Liver (tissue), 9 donors: ENCODE results near the gene MCCC1. TPM values are rescaled to one million over a fixed set of nuclear protein-coding genes. Genes with fewer than 3 reads are reported as not detected.

Experiments
- DNase-seq: peaks from one replicate; pipeline ENCODE4 v3.0.0-alpha.2; 2017; ENCODE audit warnings: low spot score
- H3K27ac ChIP-seq, 2 donors: one replicate each; pipeline ENCODE4 v1.7.0; 2013; ENCODE audit warnings: inconsistent platforms in 2 of 2, low read length in 2 of 2, control low read depth in 1 of 2, low read depth in 1 of 2, mild to moderate bottlenecking in 1 of 2
- H3K27me3 ChIP-seq, 4 donors: one replicate each; pipeline versions ENCODE4 v1.6.1 to v1.7.0; 2013; ENCODE audit warnings: low read length in 3 of 4, inconsistent platforms in 1 of 4, mild to moderate bottlenecking in 1 of 4, moderate library complexity in 1 of 4; ENCODE audit not compliant: control insufficient read depth in 4 of 4, insufficient read depth in 4 of 4
- H3K36me3 ChIP-seq, 4 donors: one replicate each; pipeline versions ENCODE4 v1.6.1 to v1.7.0; 2013; ENCODE audit warnings: low read length in 3 of 4, mild to moderate bottlenecking in 3 of 4, low read depth in 1 of 4, moderate library complexity in 1 of 4; ENCODE audit not compliant: control insufficient read depth in 4 of 4, insufficient read depth in 3 of 4
- H3K4me1 ChIP-seq, 4 donors: one replicate each; pipeline versions ENCODE4 v1.6.1 to v1.7.0; 2013; ENCODE audit warnings: low read length in 3 of 4, mild to moderate bottlenecking in 3 of 4, moderate library complexity in 1 of 4; ENCODE audit not compliant: control insufficient read depth in 4 of 4, insufficient read depth in 4 of 4
- H3K4me3 ChIP-seq, 3 donors: one replicate each; pipeline versions ENCODE4 v1.6.1 to v1.7.0; 2013; ENCODE audit warnings: low read length in 3 of 3, control low read depth in 1 of 3, low read depth in 1 of 3, mild to moderate bottlenecking in 1 of 3
- H3K9ac ChIP-seq, 2 donors: one replicate each; pipeline ENCODE4 v1.7.0; 2013; ENCODE audit warnings: low read length in 2 of 2, mild to moderate bottlenecking in 2 of 2, moderate library complexity in 2 of 2, control low read depth in 1 of 2, low read depth in 1 of 2
- H3K9me3 ChIP-seq, 4 donors: one replicate each; pipeline versions ENCODE4 v1.6.1 to v1.7.0; 2013; ENCODE audit warnings: low read length in 3 of 4; ENCODE audit not compliant: control insufficient read depth in 4 of 4
- EGR1 ChIP-seq, 2 donors: IDR thresholded peaks; 2 replicates each; pipeline ENCODE4 v1.6.1; 2016 to 2018; ENCODE audit warnings: antibody characterized with exemption in 2 of 2, low read depth in 2 of 2
- FOXA1 ChIP-seq: IDR thresholded peaks from 2 replicates; pipeline ENCODE4 v1.6.1; 2016; ENCODE audit warnings: antibody characterized with exemption
- FOXA2 ChIP-seq: IDR thresholded peaks from 2 replicates; pipeline ENCODE4 v1.6.1; 2016; ENCODE audit warnings: antibody characterized with exemption
- GABPA ChIP-seq, 2 donors: IDR thresholded peaks in 1 of 2; conservative IDR thresholded peaks in 1 of 2; 2 replicates each; pipeline ENCODE4 v1.6.1; 2016; ENCODE audit warnings: antibody characterized with exemption in 2 of 2, mild to moderate bottlenecking in 1 of 2, moderate library complexity in 1 of 2
- HNF4A ChIP-seq, 2 donors: conservative IDR thresholded peaks; 2 replicates each; pipeline ENCODE4 v1.6.1; 2016; ENCODE audit warnings: antibody characterized with exemption in 2 of 2, mild to moderate bottlenecking in 2 of 2
- HNF4G ChIP-seq: IDR thresholded peaks from 2 replicates; pipeline ENCODE4 v1.6.1; 2016; ENCODE audit warnings: antibody characterized with exemption
- JUND ChIP-seq, 2 donors: IDR thresholded peaks; 2 replicates each; pipeline ENCODE4 v1.6.1; 2016; ENCODE audit warnings: antibody characterized with exemption in 2 of 2
- MAX ChIP-seq: IDR thresholded peaks from 2 replicates; pipeline ENCODE4 v1.6.1; 2016; ENCODE audit warnings: antibody characterized with exemption
- NR2F2 ChIP-seq: IDR thresholded peaks from 2 replicates; pipeline ENCODE4 v1.6.1; 2016; ENCODE audit warnings: antibody characterized with exemption
- RAD21 ChIP-seq, 2 donors: IDR thresholded peaks; 2 replicates each; pipeline ENCODE4 v1.6.1; 2016; ENCODE audit warnings: antibody characterized with exemption in 2 of 2, mild to moderate bottlenecking in 2 of 2
- RXRA ChIP-seq, 2 donors: IDR thresholded peaks; 2 replicates each; pipeline ENCODE4 v1.6.1; 2017 to 2018; ENCODE audit warnings: antibody characterized with exemption in 2 of 2, mild to moderate bottlenecking in 1 of 2
- SP1 ChIP-seq: IDR thresholded peaks from 2 replicates; pipeline ENCODE4 v1.6.1; 2018; ENCODE audit warnings: antibody characterized with exemption, mild to moderate bottlenecking
- TAF1 ChIP-seq: conservative IDR thresholded peaks from 2 replicates; pipeline ENCODE4 v1.6.1; 2016; ENCODE audit warnings: antibody characterized with exemption, mild to moderate bottlenecking
- YY1 ChIP-seq: IDR thresholded peaks from 2 replicates; pipeline ENCODE4 v1.6.1; 2016; ENCODE audit warnings: antibody characterized with exemption, mild to moderate bottlenecking
- ZBTB33 ChIP-seq: IDR thresholded peaks from 2 replicates; pipeline ENCODE4 v1.6.1; 2016; ENCODE audit warnings: antibody characterized with exemption
- WGBS: extraction: QIAGEN DNeasy Blood & Tissue Kit; methylation state at CpG from one replicate; pipeline ENCODE4 v1.1.7; 2013; 5-methylcytosine and 5-hydroxymethylcytosine counted together
- polyA plus RNA-seq, 2 donors: library from polyadenylated mRNA; stranded (reverse) in 1 of 2; unstranded in 1 of 2; fragments of 200-250 nt in 1 of 2; fragments of >200 nt in 1 of 2; fragmentation: Nextera tagmentation in 1 of 2; extraction: Ambion mirVana in 1 of 2; gene quantifications; one replicate each; pipeline versions ENCODE4 v1.2.1 to v1.2.3, GENCODE V29; 2013 to 2015
- total RNA-seq, 2 donors: library from RNA; depleted of rRNA; stranded (reverse); fragments of >200 nt; gene quantifications; one replicate each; pipeline ENCODE4 v1.2.3, GENCODE V29; 2014
- TF ChIP-seq, protein P1 (sequence below): IDR thresholded peaks from 2 replicates; pipeline ENCODE4 v1.6.1; 2016; ENCODE audit warnings: antibody characterized with exemption, mild to moderate bottlenecking
- donor health status: healthy.
- donor health status: healthy.
- donor health status: healthy.
- donor health status: healthy.
- donor health status: healthy.

The MCCC1 gene
- total and polyA plus RNA-seq, 4 donors, result 23.4 to 40.0 (median 34.5) TPM

DNA sequence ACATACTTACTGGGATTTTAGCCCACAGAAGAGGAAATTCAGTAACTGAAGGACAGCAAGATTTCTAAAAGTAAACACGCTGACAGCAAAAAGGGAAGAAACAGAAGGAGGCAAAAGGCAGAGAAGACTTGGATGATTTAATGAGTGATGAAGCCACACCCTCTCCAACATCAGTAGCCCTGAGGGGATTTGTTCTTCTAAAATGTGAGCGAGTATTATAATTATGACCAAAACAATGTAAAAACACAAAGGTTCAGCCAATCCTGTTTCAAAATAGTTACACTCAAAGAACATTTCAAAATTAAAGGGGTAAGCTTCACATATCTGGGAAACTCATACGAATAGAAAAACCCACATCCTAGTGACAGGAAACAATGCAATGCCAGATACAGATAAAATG, 25.0 kb downstream of the MCCC1 start:
- H3K4me1 ChIP-seq, result no peaks in the 10 kb centered on the region
- H3K9ac ChIP-seq, result no peak overlapping the region
- no peak overlapping the region for H3K27ac ChIP-seq
- H3K36me3 ChIP-seq, result peaks cover 2 to 23% (median 20%) of the 10 kb centered on the region in 4 donors
- H3K27me3 ChIP-seq, result no peaks in the 10 kb centered on the region
- no peaks in the 10 kb centered on the region for H3K9me3 ChIP-seq
- no peak overlapping the region for H3K4me3 ChIP-seq
- TF ChIP-seq, protein P1, sequence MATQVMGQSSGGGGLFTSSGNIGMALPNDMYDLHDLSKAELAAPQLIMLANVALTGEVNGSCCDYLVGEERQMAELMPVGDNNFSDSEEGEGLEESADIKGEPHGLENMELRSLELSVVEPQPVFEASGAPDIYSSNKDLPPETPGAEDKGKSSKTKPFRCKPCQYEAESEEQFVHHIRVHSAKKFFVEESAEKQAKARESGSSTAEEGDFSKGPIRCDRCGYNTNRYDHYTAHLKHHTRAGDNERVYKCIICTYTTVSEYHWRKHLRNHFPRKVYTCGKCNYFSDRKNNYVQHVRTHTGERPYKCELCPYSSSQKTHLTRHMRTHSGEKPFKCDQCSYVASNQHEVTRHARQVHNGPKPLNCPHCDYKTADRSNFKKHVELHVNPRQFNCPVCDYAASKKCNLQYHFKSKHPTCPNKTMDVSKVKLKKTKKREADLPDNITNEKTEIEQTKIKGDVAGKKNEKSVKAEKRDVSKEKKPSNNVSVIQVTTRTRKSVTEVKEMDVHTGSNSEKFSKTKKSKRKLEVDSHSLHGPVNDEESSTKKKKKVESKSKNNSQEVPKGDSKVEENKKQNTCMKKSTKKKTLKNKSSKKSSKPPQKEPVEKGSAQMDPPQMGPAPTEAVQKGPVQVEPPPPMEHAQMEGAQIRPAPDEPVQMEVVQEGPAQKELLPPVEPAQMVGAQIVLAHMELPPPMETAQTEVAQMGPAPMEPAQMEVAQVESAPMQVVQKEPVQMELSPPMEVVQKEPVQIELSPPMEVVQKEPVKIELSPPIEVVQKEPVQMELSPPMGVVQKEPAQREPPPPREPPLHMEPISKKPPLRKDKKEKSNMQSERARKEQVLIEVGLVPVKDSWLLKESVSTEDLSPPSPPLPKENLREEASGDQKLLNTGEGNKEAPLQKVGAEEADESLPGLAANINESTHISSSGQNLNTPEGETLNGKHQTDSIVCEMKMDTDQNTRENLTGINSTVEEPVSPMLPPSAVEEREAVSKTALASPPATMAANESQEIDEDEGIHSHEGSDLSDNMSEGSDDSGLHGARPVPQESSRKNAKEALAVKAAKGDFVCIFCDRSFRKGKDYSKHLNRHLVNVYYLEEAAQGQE, result no peak
- TF ChIP-seq YY1, result no peak
- no peak for TF ChIP-seq TAF1
- TF ChIP-seq ZBTB33, result no peak
- DNase-seq, result no peak
- WGBS, result 76% methylated on average over 3 of the region's 3 CpGs

GRCh38 chr3:183073839-183074238, 25.5 kb downstream of the MCCC1 start:
- 85% methylated on average over 5 of the region's 5 CpGs for WGBS
- Histone ChIP-seq H3K4me3 (no peak overlapping the region), H3K27me3 (no peaks in the 10 kb centered on the region), H3K27ac (no peak overlapping the region), H3K9ac (no peak overlapping the region), H3K9me3 (no peaks in the 10 kb centered on the region), H3K4me1 (no peaks in the 10 kb centered on the region), H3K36me3 (peaks cover 2 to 23% (median 19%) of the 10 kb centered on the region in 4 donors)
- no peak for TF ChIP-seq NR2F2
- TF ChIP-seq, protein P1, result no peak
- TF ChIP-seq EGR1 (IDR thresholded peaks at IDR 0.05; ENCODE audit: low read depth in 2 of 2), result no peak
- DNase-seq, result no peak

DNA sequence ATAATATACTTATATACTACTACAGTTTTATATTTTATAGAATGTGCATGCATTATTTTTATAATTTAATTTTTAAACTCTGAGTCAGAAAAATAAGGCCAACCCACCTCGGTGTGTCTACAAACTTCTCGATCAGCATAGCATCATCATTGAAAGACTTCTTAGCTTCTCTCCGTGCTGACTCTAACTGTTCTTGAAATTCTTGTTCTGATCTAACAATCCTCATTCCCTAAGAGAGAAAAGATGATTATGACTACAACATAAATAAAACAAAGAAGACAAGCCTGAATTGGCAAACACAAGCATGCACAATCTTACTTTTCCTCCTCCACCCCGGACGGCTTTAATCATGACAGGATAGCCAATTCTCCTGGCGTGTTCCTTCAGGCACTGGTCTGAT, 28.4 kb downstream of the MCCC1 start:
- Histone ChIP-seq H3K36me3 (peaks cover 2 to 29% (median 22%) of the 10 kb centered on the region in 4 donors), H3K9ac (no peak overlapping the region), H3K9me3 (no peaks in the 10 kb centered on the region), H3K4me1 (no peaks in the 10 kb centered on the region), H3K27me3 (no peaks in the 10 kb centered on the region), H3K27ac (no peak overlapping the region), H3K4me3 (no peak overlapping the region)
- no peak for DNase-seq
- WGBS, result 98% methylated on average over 6 of the region's 6 CpGs
- TF ChIP-seq GABPA (IDR thresholded peaks at IDR 0.05 in 1 of 2, conservative IDR thresholded peaks at IDR 0.05 in 1 of 2) (no peak), MAX (no peak), YY1 (no peak), RAD21 (IDR thresholded peaks at IDR 0.05) (no peak), JUND (IDR thresholded peaks at IDR 0.05) (no peak), NR2F2 (no peak), EGR1 (IDR thresholded peaks at IDR 0.05; ENCODE audit: low read depth in 2 of 2) (no peak), FOXA2 (no peak), HNF4G (no peak), FOXA1 (no peak), SP1 (no peak), HNF4A (conservative IDR thresholded peaks at IDR 0.05) (no peak), RXRA (IDR thresholded peaks at IDR 0.05) (no peak)
- TF ChIP-seq, protein P1, result no peak
